ENCODE data around the gene ATRN. TPM values are rescaled to one million over a fixed set of nuclear protein-coding genes. Genes with fewer than 3 reads are reported as not detected.

The ATRN gene
- total and polyA plus RNA-seq, 2 donors (not counting 3 experiments of a cell fraction or from before 2014, with no cell fraction given) = 32.3 to 33.1 TPM

- Histone ChIP-seq H3K27me3 (ENCODE audit: control insufficient read depth in 2 of 2, insufficient read depth in 2 of 2, low read length in 2 of 2) (no peaks in the 10 kb centered on the region), H3K9me1 (replicated peaks; ENCODE audit: control insufficient read depth, extremely low read depth, insufficient read depth, low read length) (no peaks in the 10 kb centered on the region), H3K9ac (replicated peaks; ENCODE audit: extremely low read depth, insufficient read depth, low read length) (no peak overlapping the region), H3K27ac (ENCODE audit: insufficient read depth, low read depth, low read length) (no peak overlapping the region), H3K79me2 (ENCODE audit: control insufficient read depth, insufficient read depth, low read length) (no peaks in the 10 kb centered on the region), H3K9me3 (replicated peaks; ENCODE audit: control insufficient read depth, insufficient read depth, low read length) (no peaks in the 10 kb centered on the region), H3K4me2 (ENCODE audit: insufficient read depth, low read length) (no peak overlapping the region), H2AFZ (ENCODE audit: low read depth, low read length) (no peak overlapping the region), H3K4me3 (replicated peaks in 1 of 3; ENCODE audit: insufficient read depth in 1 of 3, low read depth in 1 of 3, low read length in 3 of 3) (no peak overlapping the region), H3K4me1 (ENCODE audit: control insufficient read depth, extremely low read depth, insufficient read depth, low read length) (no peaks in the 10 kb centered on the region), H3K36me3 (ENCODE audit: control insufficient read depth in 2 of 2, extremely low read depth in 1 of 2, insufficient read depth in 2 of 2, low read length in 2 of 2) (no peaks in the 10 kb centered on the region), H4K20me1 (replicated peaks; ENCODE audit: control insufficient read depth, extremely low read depth, insufficient read depth, low read length) (no peaks in the 10 kb centered on the region)
- CTCF ChIA-PET = interaction anchor here (2.8 kb wide), 1 partner anchor 10 kb away, joined by 20 read pairs; no protein-coding TSS in a partner anchor
- POLR2A ChIA-PET = no interaction called here
- no peak for FAIRE-seq
- DNase-seq (ENCODE audit: low read depth, low spot score) = no peak
- intact Hi-C loops (cut with micrococcal nuclease) = no loop called here
- TF ChIP-seq POLR2A (IDR thresholded peaks at IDR 0.05; ENCODE audit: low read depth, low read length) (no peak), GATA2 (IDR thresholded peaks at IDR 0.05; ENCODE audit: insufficient read depth, insufficient read length, low read depth, low read length) (no peak)
- dilution Hi-C loops (cut with MboI; ENCODE audit: extremely low pct_ligation_motif_present, low sequenced_read_pairs) = no loop called here
- no TSS peak for BruUV-seq (replicated peaks)
These were observed 82.8 kb downstream of the ATRN start for GRCh38 chr20:3553663-3554062.

- TF ChIP-seq POLR2AphosphoS5 (IDR thresholded peaks at IDR 0.05; ENCODE audit: insufficient read depth, low read depth, low read length) (no peak), EZH2 (IDR thresholded peaks at IDR 0.05; ENCODE audit: borderline replicate concordance, low read depth, low read length, severe bottlenecking) (no peak), MYC (IDR thresholded peaks at IDR 0.05; ENCODE audit: low read depth, low read length) (no peak), MAX (IDR thresholded peaks at IDR 0.05; ENCODE audit: insufficient read depth, insufficient read length) (no peak), GATA2 (IDR thresholded peaks at IDR 0.05; ENCODE audit: insufficient read depth, insufficient read length, low read depth, low read length) (no peak), CTCF (IDR thresholded peaks at IDR 0.05; ENCODE audit: extremely low read depth in 1 of 2, insufficient read depth in 1 of 2, low read depth in 1 of 2, low read length in 2 of 2) (no peak), JUN (IDR thresholded peaks at IDR 0.05; ENCODE audit: borderline replicate concordance, insufficient read depth, insufficient read length, low read depth) (no peak), POLR2A (IDR thresholded peaks at IDR 0.05; ENCODE audit: low read depth, low read length) (no peak), FOS (IDR thresholded peaks at IDR 0.05; ENCODE audit: borderline replicate concordance, insufficient read depth, low read length) (no peak)
- no peaks in the 10 kb centered on the region for H3K27me3 ChIP-seq (ENCODE audit: control insufficient read depth in 2 of 2, insufficient read depth in 2 of 2, low read length in 2 of 2)
- ChIA-PET POLR2A (no interaction called here), CTCF (interaction anchor here (0.6 kb wide), 1 partner anchor 405 kb away, joined by 3 read pairs; no protein-coding TSS in a partner anchor)
- no peak overlapping the region for H3K4me2 ChIP-seq (ENCODE audit: insufficient read depth, low read length)
- DNase-seq (ENCODE audit: low read depth, low spot score) (no peak), FAIRE-seq (no peak)
- H4K20me1 ChIP-seq (replicated peaks; ENCODE audit: control insufficient read depth, extremely low read depth, insufficient read depth, low read length) = no peaks in the 10 kb centered on the region
- intact Hi-C loops (cut with micrococcal nuclease) (no loop called here), dilution Hi-C loops (cut with MboI; ENCODE audit: extremely low pct_ligation_motif_present, low sequenced_read_pairs) (no loop called here)
- no peak overlapping the region for H3K27ac ChIP-seq (ENCODE audit: insufficient read depth, low read depth, low read length)
- no peak overlapping the region for H3K4me3 ChIP-seq (replicated peaks in 1 of 3; ENCODE audit: insufficient read depth in 1 of 3, low read depth in 1 of 3, low read length in 3 of 3)
- no peaks in the 10 kb centered on the region for H3K79me2 ChIP-seq (ENCODE audit: control insufficient read depth, insufficient read depth, low read length)
- BruUV-seq (replicated peaks) = no TSS peak
- H3K36me3 ChIP-seq (ENCODE audit: control insufficient read depth in 2 of 2, extremely low read depth in 1 of 2, insufficient read depth in 2 of 2, low read length in 2 of 2) = no peaks in the 10 kb centered on the region
- H3K4me1 ChIP-seq (ENCODE audit: control insufficient read depth, extremely low read depth, insufficient read depth, low read length) = no peaks in the 10 kb centered on the region
- H3K9me3 ChIP-seq (replicated peaks; ENCODE audit: control insufficient read depth, insufficient read depth, low read length) = no peaks in the 10 kb centered on the region
- no peak overlapping the region for H3K9ac ChIP-seq (replicated peaks; ENCODE audit: extremely low read depth, insufficient read depth, low read length)
- H3K9me1 ChIP-seq (replicated peaks; ENCODE audit: control insufficient read depth, extremely low read depth, insufficient read depth, low read length) = no peaks in the 10 kb centered on the region
- no peak overlapping the region for H2AFZ ChIP-seq (ENCODE audit: low read depth, low read length)
These were observed 86.5 kb downstream of the ATRN start for GRCh38 chr20:3557237-3557785.
